GM10248 (cell line): ENCODE data around the gene ARHGAP4.

Experiments used
- CTCF ChIA-PET: fragments of 300-600 bp; sonication (Branson Sonifier 250); formaldehyde crosslinking; extraction: SDS; loops from one replicate; lab custom pipeline; 2021; ENCODE audit warnings: antibody characterized with exemption; lab: Yijun Ruan, JAX
- POLR2A ChIA-PET: fragments of 350-650 bp; sonication (Branson Sonifier 250); formaldehyde crosslinking; extraction: SDS; loops from one replicate; lab custom pipeline; 2020; ENCODE audit warnings: antibody characterized with exemption; lab: Yijun Ruan, JAX
- DNase-seq: peaks from one replicate; pipeline ENCODE4 v3.0.0; 2012; ENCODE audit errors: extremely low spot score
- TF ChIP-seq, protein P1 (sequence below): IDR thresholded peaks from 2 replicates; pipeline ENCODE4 v1.5.1; 2012; ENCODE audit warnings: mild to moderate bottlenecking, low read depth; ENCODE audit errors: extremely low read depth, missing control alignments, control extremely low read depth

ARHGAP4 gene

DNA sequence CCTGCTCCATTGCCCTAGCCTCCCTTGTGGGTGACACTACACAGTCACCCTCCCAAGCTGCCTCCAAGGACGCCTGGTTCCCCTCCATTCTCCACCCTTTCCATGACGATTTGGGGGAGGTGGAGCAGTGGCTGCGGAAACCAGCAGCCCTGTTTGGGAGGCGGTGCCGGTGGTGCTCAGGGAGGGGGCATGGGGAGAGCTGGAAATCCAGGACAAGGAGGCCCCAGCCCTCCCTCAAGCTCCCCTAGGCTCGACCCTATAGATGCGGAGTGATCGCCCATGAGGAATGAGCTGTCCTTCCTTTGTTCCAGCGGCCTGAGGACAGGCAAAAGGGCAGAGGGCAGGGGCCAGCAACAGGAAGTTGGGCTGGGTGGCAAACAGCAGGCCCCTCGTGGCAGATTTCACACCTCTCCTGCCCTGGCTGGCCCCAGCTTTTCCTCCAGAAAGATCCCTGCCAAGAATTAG lies 22.0 kb upstream of the ARHGAP4 start:
- TF ChIP-seq, protein P1, sequence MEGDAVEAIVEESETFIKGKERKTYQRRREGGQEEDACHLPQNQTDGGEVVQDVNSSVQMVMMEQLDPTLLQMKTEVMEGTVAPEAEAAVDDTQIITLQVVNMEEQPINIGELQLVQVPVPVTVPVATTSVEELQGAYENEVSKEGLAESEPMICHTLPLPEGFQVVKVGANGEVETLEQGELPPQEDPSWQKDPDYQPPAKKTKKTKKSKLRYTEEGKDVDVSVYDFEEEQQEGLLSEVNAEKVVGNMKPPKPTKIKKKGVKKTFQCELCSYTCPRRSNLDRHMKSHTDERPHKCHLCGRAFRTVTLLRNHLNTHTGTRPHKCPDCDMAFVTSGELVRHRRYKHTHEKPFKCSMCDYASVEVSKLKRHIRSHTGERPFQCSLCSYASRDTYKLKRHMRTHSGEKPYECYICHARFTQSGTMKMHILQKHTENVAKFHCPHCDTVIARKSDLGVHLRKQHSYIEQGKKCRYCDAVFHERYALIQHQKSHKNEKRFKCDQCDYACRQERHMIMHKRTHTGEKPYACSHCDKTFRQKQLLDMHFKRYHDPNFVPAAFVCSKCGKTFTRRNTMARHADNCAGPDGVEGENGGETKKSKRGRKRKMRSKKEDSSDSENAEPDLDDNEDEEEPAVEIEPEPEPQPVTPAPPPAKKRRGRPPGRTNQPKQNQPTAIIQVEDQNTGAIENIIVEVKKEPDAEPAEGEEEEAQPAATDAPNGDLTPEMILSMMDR, result no peak
- ChIA-PET CTCF (interaction anchor here (1.1 to 10.9 kb wide), 6 partner anchors 10 to 185 kb away, joined by 3 to 187 read pairs (median 18); partner anchors contain the start of genes ARHGAP4, HCFC1 and PLXNB3), POLR2A (no interaction called here)
- DNase-seq, result no peak

DNA sequence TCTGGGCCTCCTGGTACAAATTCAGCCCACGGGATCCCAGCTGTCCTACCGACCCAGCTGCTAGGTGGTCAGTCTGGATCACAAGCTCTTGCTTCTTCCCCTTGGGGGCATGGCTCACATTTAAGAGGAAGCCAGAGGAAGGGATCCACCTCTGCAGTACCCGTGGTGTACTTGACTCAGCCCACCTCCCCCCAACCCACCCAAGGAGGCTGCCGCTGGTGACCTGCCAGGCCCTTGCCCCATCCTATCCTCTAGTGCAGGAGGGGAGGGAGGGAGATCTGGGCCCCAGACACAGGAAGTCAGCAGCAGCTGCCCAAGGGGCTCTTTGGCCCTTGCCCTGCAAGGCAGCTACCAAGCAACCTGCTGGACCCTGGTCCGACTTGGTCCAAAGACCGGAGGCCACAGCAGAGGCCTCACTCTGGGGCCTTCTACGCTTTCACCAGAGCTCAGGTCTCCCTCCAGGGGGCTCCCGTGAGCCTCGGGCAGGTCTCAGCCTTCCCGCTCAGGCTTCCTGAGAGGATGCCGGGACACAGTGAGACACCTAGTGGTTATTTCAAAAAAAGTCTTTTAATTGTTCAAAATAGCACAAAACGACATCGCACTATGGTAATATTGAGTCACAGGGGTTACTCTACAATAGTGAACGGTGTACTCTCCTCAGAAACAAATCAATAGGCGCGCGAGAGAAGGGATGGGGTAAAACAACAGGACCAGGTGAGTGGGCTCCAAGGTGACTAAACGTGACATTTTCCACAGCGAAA lies 21.1 kb upstream of the ARHGAP4 start:
- POLR2A ChIA-PET, result interaction anchor here (0.8 to 1.2 kb wide), 4 partner anchors 8 to 170 kb away, joined by 3 read pairs; no protein-coding TSS in a partner anchor
- CTCF ChIA-PET, result interaction anchor here (0.6 to 10.9 kb wide), 17 partner anchors 9 to 587 kb away, joined by 3 to 187 read pairs (median 4); partner anchors contain the start of genes ARHGAP4, HCFC1, NAA10 and PLXNB3
- TF ChIP-seq, protein P1, result peak; percentile 68
- peak; percentile 86 for DNase-seq

DNA sequence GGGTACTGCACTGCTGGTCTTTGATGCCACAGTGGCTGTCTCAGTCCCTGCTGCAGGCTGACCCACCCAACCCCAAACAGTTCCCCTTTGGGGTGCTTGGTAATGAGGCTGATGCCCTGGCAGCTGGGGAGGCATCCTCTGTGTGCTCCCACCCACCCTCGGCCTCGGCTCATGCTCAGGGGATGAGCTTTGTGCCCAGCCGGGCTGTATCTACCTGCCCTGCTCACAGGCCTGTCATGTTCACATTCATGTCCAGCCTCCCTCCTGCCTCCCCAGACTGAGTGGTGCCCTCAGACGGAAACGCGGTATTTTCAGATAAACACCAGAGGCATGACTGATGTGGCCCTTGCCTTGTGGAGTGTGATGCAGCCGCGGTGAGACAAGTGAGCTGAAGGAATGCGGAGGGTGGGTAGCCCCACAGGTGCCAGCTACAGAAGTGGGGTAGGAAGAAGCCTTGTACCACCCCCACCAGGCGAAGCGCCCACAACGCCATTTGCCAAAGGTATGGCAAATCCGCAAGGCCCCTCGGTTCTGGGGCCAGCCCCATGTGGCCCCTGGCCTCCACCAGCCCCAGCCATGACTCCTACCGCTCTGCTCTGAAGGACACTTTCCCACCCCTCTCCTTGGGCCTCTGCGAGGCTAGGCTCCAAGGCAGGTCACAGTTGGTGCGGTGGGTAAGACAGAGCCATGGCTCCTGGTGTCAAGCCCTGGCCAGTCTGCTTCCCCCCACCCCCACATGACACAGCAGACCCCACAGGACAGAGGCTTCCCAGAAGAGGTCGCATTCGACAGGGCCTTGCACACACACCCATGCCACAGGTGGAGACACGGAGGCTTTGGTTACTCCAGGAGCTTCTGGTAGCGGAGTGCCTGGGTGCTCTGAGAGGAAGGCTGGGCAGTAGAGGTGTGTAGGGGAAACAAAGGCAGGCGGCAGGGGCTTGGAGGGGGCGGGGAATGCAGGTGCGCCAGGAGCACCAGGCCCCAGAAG lies 20.2 kb upstream of the ARHGAP4 start:
- ChIA-PET POLR2A (interaction anchor here (0.7 to 1.2 kb wide), 3 partner anchors 7 to 169 kb away, joined by 3 to 6 read pairs (median 3); no protein-coding TSS in a partner anchor), CTCF (interaction anchor here (0.8 to 10.9 kb wide), 14 partner anchors 8 to 588 kb away, joined by 3 to 187 read pairs (median 4); partner anchors contain the start of genes ARHGAP4, HCFC1, NAA10 and PLXNB3)
- TF ChIP-seq, protein P1, result no peak
- DNase-seq, result no peak

DNA sequence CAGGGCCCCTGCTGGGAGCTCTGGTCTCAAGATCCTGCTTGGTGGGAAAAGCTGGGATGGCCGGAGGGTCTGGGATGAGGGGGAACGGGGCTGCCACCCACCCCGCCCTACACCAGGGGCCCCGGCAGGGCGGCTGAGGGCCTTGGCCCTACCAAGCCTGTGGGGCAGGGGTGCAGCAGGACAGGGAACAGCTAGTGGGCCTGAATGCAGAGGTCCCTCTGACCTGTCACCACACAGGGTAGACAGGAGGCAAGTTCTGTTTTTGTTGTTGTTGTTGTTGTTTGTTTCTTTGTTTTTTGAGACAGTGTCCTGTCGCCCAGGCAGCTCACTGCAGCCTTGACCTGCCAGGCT lies 18.7 kb upstream of the ARHGAP4 start:
- ChIA-PET CTCF (interaction anchor here (1.3 to 10.9 kb wide), 4 partner anchors 18 to 182 kb away, joined by 3 to 187 read pairs (median 80); partner anchors contain the start of genes ARHGAP4, HCFC1 and PLXNB3), POLR2A (no interaction called here)
- TF ChIP-seq, protein P1, result no peak
- DNase-seq, result no peak

DNA sequence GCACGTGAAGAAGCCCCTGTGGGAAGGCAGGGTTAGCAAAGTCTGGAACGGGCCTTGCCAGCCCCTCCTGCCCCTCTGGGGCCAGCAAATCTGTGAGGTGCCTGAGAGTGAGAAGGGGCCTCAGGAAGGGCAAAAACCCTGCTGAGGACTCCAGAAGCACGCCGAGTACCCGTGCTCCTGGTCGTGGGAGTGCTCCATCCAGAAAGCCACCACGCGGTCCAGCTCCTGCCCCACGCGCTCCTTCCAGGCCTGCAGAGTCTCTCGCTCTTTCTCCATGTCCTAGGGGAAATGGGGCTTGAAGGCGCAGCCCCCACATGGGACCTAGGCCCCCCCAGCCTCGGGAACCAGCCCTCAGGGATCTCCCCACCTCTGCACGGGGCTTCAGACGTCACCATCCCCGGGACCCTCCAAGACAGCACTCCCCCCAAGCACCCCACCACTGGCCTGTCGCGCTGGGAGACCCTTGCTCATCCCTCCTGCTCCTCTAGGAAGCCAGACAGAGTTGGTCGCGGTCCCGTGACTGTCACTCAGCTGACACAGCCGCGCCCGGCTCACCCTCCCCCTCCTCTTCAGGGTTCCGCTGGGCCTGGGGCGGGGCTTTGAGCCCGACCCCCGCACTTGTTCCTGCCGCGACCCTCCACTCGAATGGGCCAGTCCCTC lies 18.2 kb upstream of the ARHGAP4 start, which contains the start of gene RENBP:
Gene RENBP (minus strand): TSS at position 504 of the 660 bp plus-strand sequence. CDS start 33 bp downstream, at position 471.
- TF ChIP-seq, protein P1, result no peak
- ChIA-PET POLR2A (no interaction called here), CTCF (interaction anchor here (1.3 to 10.9 kb wide), 4 partner anchors 18 to 181 kb away, joined by 3 to 187 read pairs (median 80); partner anchors contain the start of genes ARHGAP4, HCFC1 and PLXNB3)
- DNase-seq, result no peak
